Measurements from ENCODE around the gene GALNTL6. TPM values are rescaled to one million over a fixed set of nuclear protein-coding genes. Genes with fewer than 3 reads are reported as not detected.

The GALNTL6 gene
- total and polyA plus RNA-seq, 7 experiments from 2014 or later: not detected

GRCh38 chr4:172308078-172308477, 494.9 kb downstream of the GALNTL6 start:
- Histone ChIP-seq H3K9me3 (ENCODE audit: control insufficient read depth in 2 of 3, low read length in 3 of 3) (no peaks in the 10 kb centered on the region), H3K27ac (ENCODE audit: low read depth, low read length) (no peak overlapping the region), H3K36me3 (ENCODE audit: control insufficient read depth in 2 of 3, insufficient read depth in 3 of 3, low read length in 3 of 3) (no peaks in the 10 kb centered on the region), H3K27me3 (ENCODE audit: control insufficient read depth in 2 of 2, insufficient read depth in 2 of 2, low read length in 2 of 2) (no peaks in the 10 kb centered on the region), H3K4me1 (ENCODE audit: control insufficient read depth in 2 of 2, insufficient read depth in 2 of 2, low read length in 2 of 2) (no peaks in the 10 kb centered on the region), H3K4me3 (ENCODE audit: low read length) (no peak overlapping the region)
- Mint-ChIP-seq H3K9me3 (peaks cover 0 to 11% (median 3%) of the 10 kb centered on the region in 11 donors), H3K36me3 (no peaks in the 10 kb centered on the region), H3K4me3 (no peak overlapping the region), H3K27ac (no peak overlapping the region), H3K27me3 (no peaks in the 10 kb centered on the region), H3K4me1 (no peaks in the 10 kb centered on the region)
- ATAC-seq: no peak
- ChIA-PET CTCF (no interaction called here), POLR2A (no interaction called here)
- intact Hi-C loops (cut with micrococcal nuclease): no loop called here
- DNase-seq: no peak

- ChIA-PET POLR2A (no interaction called here), CTCF (no interaction called here)
- Histone ChIP-seq H3K27ac (ENCODE audit: low read depth, low read length) (no peak overlapping the region), H3K36me3 (ENCODE audit: control insufficient read depth in 2 of 3, insufficient read depth in 3 of 3, low read length in 3 of 3) (no peaks in the 10 kb centered on the region), H3K9me3 (ENCODE audit: control insufficient read depth in 2 of 3, low read length in 3 of 3) (peaks cover 0 to 3% (median 0%) of the 10 kb centered on the region in 3 experiments), H3K27me3 (ENCODE audit: control insufficient read depth in 2 of 2, insufficient read depth in 2 of 2, low read length in 2 of 2) (no peaks in the 10 kb centered on the region), H3K4me1 (ENCODE audit: control insufficient read depth in 2 of 2, insufficient read depth in 2 of 2, low read length in 2 of 2) (no peaks in the 10 kb centered on the region), H3K4me3 (ENCODE audit: low read length) (no peak overlapping the region)
- peaks cover 0 to 11% (median 2%) of the 10 kb centered on the region in 11 donors for H3K9me3 Mint-ChIP-seq
- intact Hi-C loops (cut with micrococcal nuclease): no loop called here
- DNase-seq (no peak), ATAC-seq (no peak)
- H3K27me3 Mint-ChIP-seq: no peaks in the 10 kb centered on the region
- no peak overlapping the region for H3K27ac Mint-ChIP-seq
- H3K4me3 Mint-ChIP-seq: no peak overlapping the region
- H3K36me3 Mint-ChIP-seq: no peaks in the 10 kb centered on the region
- H3K4me1 Mint-ChIP-seq: no peaks in the 10 kb centered on the region
Measured at GRCh38 chr4:172311682-172312081, 498.5 kb downstream of the GALNTL6 start.

DNA sequence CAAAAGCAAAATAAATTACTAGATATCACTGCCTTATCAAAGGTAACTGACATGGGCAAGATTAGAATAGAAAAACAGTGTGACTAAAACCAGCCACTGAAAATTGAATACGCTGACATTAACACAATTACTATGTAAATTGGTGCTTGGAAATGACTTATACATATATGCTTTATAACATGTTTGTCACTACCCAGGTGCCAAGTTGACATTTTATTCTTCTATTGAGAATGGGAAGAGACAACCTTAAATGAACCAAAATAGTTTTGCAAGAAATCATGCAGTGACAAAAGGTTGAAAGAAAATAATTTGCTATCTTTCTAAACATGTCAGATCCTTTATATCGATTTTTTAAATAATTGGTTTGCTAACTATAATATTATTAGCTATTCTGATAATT, 510.1 kb downstream of the GALNTL6 start:
- H3K27me3 Mint-ChIP-seq: no peaks in the 10 kb centered on the region
- H3K9me3 ChIP-seq (ENCODE audit: control insufficient read depth in 2 of 3, low read length in 3 of 3): no peaks in the 10 kb centered on the region
- peaks cover 0 to 1% (median 0%) of the 10 kb centered on the region in 7 donors for H3K4me1 Mint-ChIP-seq
- H3K27me3 ChIP-seq (ENCODE audit: control insufficient read depth in 2 of 2, insufficient read depth in 2 of 2, low read length in 2 of 2): no peaks in the 10 kb centered on the region
- no peak overlapping the region for H3K4me3 Mint-ChIP-seq
- no peaks in the 10 kb centered on the region for H3K36me3 Mint-ChIP-seq
- intact Hi-C loops (cut with micrococcal nuclease): no loop called here
- CTCF ChIA-PET: no interaction called here
- H3K36me3 ChIP-seq (ENCODE audit: control insufficient read depth in 2 of 3, insufficient read depth in 3 of 3, low read length in 3 of 3): no peaks in the 10 kb centered on the region
- no peaks in the 10 kb centered on the region for H3K4me1 ChIP-seq (ENCODE audit: control insufficient read depth in 2 of 2, insufficient read depth in 2 of 2, low read length in 2 of 2)
- H3K27ac ChIP-seq (ENCODE audit: low read depth, low read length): no peak overlapping the region
- no peak overlapping the region for H3K27ac Mint-ChIP-seq
- ATAC-seq (no peak), DNase-seq (no peak)
- POLR2A ChIA-PET: no interaction called here
- no peak overlapping the region for H3K4me3 ChIP-seq (ENCODE audit: low read length)
- H3K9me3 Mint-ChIP-seq: peaks cover 0 to 28% (median 5%) of the 10 kb centered on the region in 11 donors

GRCh38 chr4:172344308-172344938, 531.2 kb downstream of the GALNTL6 start:
- POLR2A ChIA-PET: no interaction called here
- H3K27ac Mint-ChIP-seq: no peak overlapping the region
- CTCF ChIA-PET: no interaction called here

GRCh38 chr4:172348426-172348825, 535.2 kb downstream of the GALNTL6 start:
- H3K9me3 ChIP-seq (ENCODE audit: control insufficient read depth in 2 of 3, low read length in 3 of 3): no peaks in the 10 kb centered on the region
- no peaks in the 10 kb centered on the region for H3K4me1 ChIP-seq (ENCODE audit: control insufficient read depth in 2 of 2, insufficient read depth in 2 of 2, low read length in 2 of 2)
- no peaks in the 10 kb centered on the region for H3K27me3 ChIP-seq (ENCODE audit: control insufficient read depth in 2 of 2, insufficient read depth in 2 of 2, low read length in 2 of 2)
- DNase-seq (no peak), ATAC-seq (no peak)
- no peak overlapping the region for H3K4me3 ChIP-seq (ENCODE audit: low read length)
- Mint-ChIP-seq H3K4me1 (no peaks in the 10 kb centered on the region), H3K27ac (no peak overlapping the region), H3K27me3 (no peaks in the 10 kb centered on the region), H3K4me3 (no peak overlapping the region), H3K9me3 (peaks cover 0 to 9% (median 0%) of the 10 kb centered on the region in 11 donors), H3K36me3 (no peaks in the 10 kb centered on the region)
- ChIA-PET POLR2A (no interaction called here), CTCF (no interaction called here)
- intact Hi-C loops (cut with micrococcal nuclease): no loop called here
- no peaks in the 10 kb centered on the region for H3K36me3 ChIP-seq (ENCODE audit: control insufficient read depth in 2 of 3, insufficient read depth in 3 of 3, low read length in 3 of 3)
- H3K27ac ChIP-seq (ENCODE audit: low read depth, low read length): no peak overlapping the region

More at GRCh38 chr4:172344308-172344938, 531.2 kb downstream of the GALNTL6 start:
- Mint-ChIP-seq H3K27me3 (no peaks in the 10 kb centered on the region), H3K4me1 (no peaks in the 10 kb centered on the region), H3K9me3 (peaks cover 0 to 9% (median 3%) of the 10 kb centered on the region in 11 donors), H3K36me3 (no peaks in the 10 kb centered on the region), H3K4me3 (no peak overlapping the region)
- no peak for ATAC-seq
- Histone ChIP-seq H3K4me1 (ENCODE audit: control insufficient read depth in 2 of 2, insufficient read depth in 2 of 2, low read length in 2 of 2) (no peaks in the 10 kb centered on the region), H3K27me3 (ENCODE audit: control insufficient read depth in 2 of 2, insufficient read depth in 2 of 2, low read length in 2 of 2) (no peaks in the 10 kb centered on the region), H3K27ac (ENCODE audit: low read depth, low read length) (no peak overlapping the region), H3K9me3 (ENCODE audit: control insufficient read depth in 2 of 3, low read length in 3 of 3) (no peaks in the 10 kb centered on the region), H3K4me3 (ENCODE audit: low read length) (no peak overlapping the region), H3K36me3 (ENCODE audit: control insufficient read depth in 2 of 3, insufficient read depth in 3 of 3, low read length in 3 of 3) (no peaks in the 10 kb centered on the region)
- DNase-seq: no peak
- intact Hi-C loops (cut with micrococcal nuclease): no loop called here

DNA sequence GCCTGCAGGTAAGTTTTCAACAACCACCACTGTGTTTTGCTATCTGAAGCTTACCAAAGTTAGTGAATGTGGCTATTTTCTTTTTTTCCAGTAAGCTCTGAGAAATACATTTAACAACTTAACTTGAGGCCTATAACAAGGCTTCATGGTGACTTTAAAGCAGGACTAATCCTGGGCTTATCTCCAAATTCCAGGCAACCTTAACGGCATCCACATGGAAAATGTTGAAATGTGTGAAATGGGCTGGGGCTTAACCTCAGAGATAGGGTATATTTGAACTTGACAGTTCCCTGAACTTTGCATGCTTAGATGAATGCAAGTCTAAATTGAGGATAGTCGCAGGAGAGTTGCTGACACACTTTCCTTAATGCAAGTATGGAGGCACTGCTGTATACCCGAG, 539.2 kb downstream of the GALNTL6 start:
- no peaks in the 10 kb centered on the region for H3K4me1 ChIP-seq (ENCODE audit: control insufficient read depth in 2 of 2, insufficient read depth in 2 of 2, low read length in 2 of 2)
- H3K9me3 ChIP-seq (ENCODE audit: control insufficient read depth in 2 of 3, low read length in 3 of 3): no peaks in the 10 kb centered on the region
- H3K9me3 Mint-ChIP-seq: peaks cover 0 to 1% (median 0%) of the 10 kb centered on the region in 11 donors
- no peak overlapping the region for H3K4me3 ChIP-seq (ENCODE audit: low read length)
- no peaks in the 10 kb centered on the region for H3K27me3 Mint-ChIP-seq
- intact Hi-C loops (cut with micrococcal nuclease): no loop called here
- CTCF ChIA-PET: no interaction called here
- H3K4me3 Mint-ChIP-seq: no peak overlapping the region
- H3K36me3 Mint-ChIP-seq: no peaks in the 10 kb centered on the region
- H3K36me3 ChIP-seq (ENCODE audit: control insufficient read depth in 2 of 3, insufficient read depth in 3 of 3, low read length in 3 of 3): no peaks in the 10 kb centered on the region
- H3K27ac Mint-ChIP-seq: no peak overlapping the region
- ATAC-seq: no peak
- H3K4me1 Mint-ChIP-seq: no peaks in the 10 kb centered on the region
- POLR2A ChIA-PET: no interaction called here
- H3K27ac ChIP-seq (ENCODE audit: low read depth, low read length): no peak overlapping the region
- no peaks in the 10 kb centered on the region for H3K27me3 ChIP-seq (ENCODE audit: control insufficient read depth in 2 of 2, insufficient read depth in 2 of 2, low read length in 2 of 2)
- no peak for DNase-seq

- POLR2A ChIA-PET: no interaction called here
- Histone ChIP-seq H3K27ac (ENCODE audit: low read depth, low read length) (no peak overlapping the region), H3K27me3 (ENCODE audit: control insufficient read depth in 2 of 2, insufficient read depth in 2 of 2, low read length in 2 of 2) (no peaks in the 10 kb centered on the region), H3K36me3 (ENCODE audit: control insufficient read depth in 2 of 3, insufficient read depth in 3 of 3, low read length in 3 of 3) (no peaks in the 10 kb centered on the region), H3K4me1 (ENCODE audit: control insufficient read depth in 2 of 2, insufficient read depth in 2 of 2, low read length in 2 of 2) (no peaks in the 10 kb centered on the region), H3K4me3 (ENCODE audit: low read length) (no peak overlapping the region), H3K9me3 (ENCODE audit: control insufficient read depth in 2 of 3, low read length in 3 of 3) (no peaks in the 10 kb centered on the region)
- Mint-ChIP-seq H3K36me3 (no peaks in the 10 kb centered on the region), H3K27ac (no peak overlapping the region), H3K27me3 (no peaks in the 10 kb centered on the region), H3K4me3 (no peak overlapping the region), H3K9me3 (peaks cover 0 to 10% (median 0%) of the 10 kb centered on the region in 11 donors), H3K4me1 (no peaks in the 10 kb centered on the region)
- no peak for DNase-seq
- intact Hi-C loops (cut with micrococcal nuclease): no loop called here
- no peak for ATAC-seq
- CTCF ChIA-PET: no interaction called here
Measured at GRCh38 chr4:172356016-172356415, 542.8 kb downstream of the GALNTL6 start.

Data from naive thymus-derived CD4-positive, alpha-beta T cell (primary cell).